Spleen (tissue), 7 donors: Measurements from ENCODE around the gene SSPN.

Experiments
- CTCF ChIP-seq, 11 experiments: fragments of 200-600 bp in 7 of 11; fragments of 450-650 bp in 4 of 11; sonication (generic) in 4 of 11; IDR thresholded peaks in 8 of 11; conservative IDR thresholded peaks in 3 of 11; 1 replicate in 7 of 11; 2 replicates in 4 of 11; pipeline versions ENCODE4 v1.4.0 to v1.8.0; 2016 to 2021; ENCODE audit warnings: antibody characterized with exemption in 11 of 11, inconsistent platforms in 4 of 11, mild to moderate bottlenecking in 1 of 11
- POLR2A ChIP-seq, 3 donors: fragments of 450-650 bp; IDR thresholded peaks; one replicate each; pipeline ENCODE4 v1.5.1; 2017; ENCODE audit warnings: antibody characterized with exemption in 3 of 3, mild to moderate bottlenecking in 1 of 3
- POLR2AphosphoS5 ChIP-seq, 3 donors: sonication (generic); formaldehyde crosslinking; IDR thresholded peaks; one replicate each; pipeline ENCODE4 v1.5.1; 2017; ENCODE audit warnings: antibody characterized with exemption in 3 of 3
- donor health status: DM: no; HTN: no; CAD: no; lungs with moderate emphysema.
- donor health status: DM: no; HTN: no; CAD: no.
- donor health status: DM: no; HTN: no; CAD: no.

GRCh38 chr12:26196421-26196716 lies 996 bp downstream of the SSPN start:
- TF ChIP-seq POLR2AphosphoS5 (IDR thresholded peaks at IDR 0.05) = no peak
- no peak for TF ChIP-seq CTCF (IDR thresholded peaks at IDR 0.05 in 8 of 11, conservative IDR thresholded peaks at IDR 0.05 in 3 of 11)
- TF ChIP-seq POLR2A (IDR thresholded peaks at IDR 0.05) = no peak
